HCT116 (cell line): ENCODE data around the gene FUOM. TPM values are rescaled to one million over a fixed set of nuclear protein-coding genes. Genes with fewer than 3 reads are reported as not detected.

ENCODE experiments used
- ATAC-seq: fragments of 200-7000 bp; cut with Tn5 transposase; 2 replicates; pipeline ENCODE4 v1.9.1; 2020; ENCODE audit warnings: mild to moderate bottlenecking, moderate library complexity
- BruUV-seq: library from RNA; stranded (reverse); fragments of 400-500 nt; replicated peaks from 2 replicates; lab custom pipeline; 2021; lab: Mats Ljungman, UMichigan
- CTCF ChIA-PET: fragments of 300-600 bp; sonication (Branson Sonifier 250); formaldehyde crosslinking; loops from one replicate; lab custom pipeline; 2021; ENCODE audit warnings: antibody characterized with exemption; lab: Charles Lee
- POLR2A ChIA-PET: fragments of 300-600, 350-600 bp; sonication (Branson Sonifier 250); formaldehyde crosslinking; loops from one replicate; lab custom pipeline; 2021; ENCODE audit warnings: antibody characterized with exemption; lab: Charles Lee
- RAD21 ChIA-PET, 2 experiments: fragments of 300-600 bp; sonication (Branson Sonifier 250); formaldehyde crosslinking; loops; one replicate each; lab custom pipeline; 2023; ENCODE audit warnings: low total read pairs in 2 of 2; ENCODE audit not compliant: uncharacterized antibody in 2 of 2, unreplicated experiment in 2 of 2, low non-redundant PET in 1 of 2; lab: Charles Lee
- DNase-seq: peaks from one replicate; pipeline ENCODE4 v3.0.0-alpha.2; 2010; ENCODE audit warnings: low read depth, low spot score
- H2AFZ ChIP-seq: fragments of 200-600 bp; shearing (Covaris generic), sonication (generic); 2 replicates; pipeline ENCODE4 v1.6.1; 2017; ENCODE audit warnings: low read depth, mixed run types, mixed read lengths, antibody characterized with exemption, low read length; ENCODE audit not compliant: poor library complexity, severe bottlenecking
- H3K27ac ChIP-seq: 2 replicates; pipeline ENCODE4 v1.5.1; 2012; ENCODE audit warnings: low read depth, low read length
- H3K27me3 ChIP-seq: fragments of 200-600 bp; sonication (generic); 2 replicates; pipeline ENCODE4 v1.6.1; 2016; ENCODE audit warnings: mixed run types, low read length, mixed read lengths; ENCODE audit not compliant: insufficient read depth
- H3K36me3 ChIP-seq, 2 experiments: fragments of 200-500 bp in 1 of 2; fragments of 200-600 bp in 1 of 2; sonication (Bioruptor generic) in 1 of 2; sonication (generic) in 1 of 2; 2 replicates each; pipeline versions ENCODE4 v1.5.1 to v1.6.1; 2014 to 2016; ENCODE audit warnings: low read length in 2 of 2, inconsistent platforms in 1 of 2, mixed read lengths in 1 of 2, mixed run types in 1 of 2; ENCODE audit not compliant: insufficient read depth in 2 of 2, control insufficient read depth in 1 of 2
- H3K4me1 ChIP-seq, 2 experiments: fragments of 200-600 bp in 1 of 2; sonication (generic) in 1 of 2; 2 replicates each; pipeline versions ENCODE4 v1.5.1 to v1.6.1; 2012 to 2017; ENCODE audit warnings: low read length in 2 of 2, inconsistent platforms in 1 of 2, mild to moderate bottlenecking in 1 of 2, mixed read lengths in 1 of 2, mixed run types in 1 of 2, moderate library complexity in 1 of 2; ENCODE audit not compliant: insufficient read depth in 2 of 2, control insufficient read depth in 1 of 2
- H3K4me2 ChIP-seq: fragments of 200-600 bp; sonication (generic); 2 replicates; pipeline ENCODE4 v1.6.1; 2017; ENCODE audit warnings: mixed run types, low read length, mixed read lengths
- H3K4me3 ChIP-seq, 2 experiments: fragments of 200-600 bp in 1 of 2; sonication (generic) in 1 of 2; replicated peaks in 1 of 2; 2 replicates each; pipeline ENCODE4 v1.5.1; 2011 to 2016; ENCODE audit warnings: low read length in 2 of 2, control low read depth in 1 of 2, low read depth in 1 of 2, mild to moderate bottlenecking in 1 of 2, mixed read lengths in 1 of 2, mixed run types in 1 of 2
- H3K79me2 ChIP-seq: fragments of 200-600 bp; sonication (generic); 2 replicates; pipeline ENCODE4 v1.6.1; 2017; ENCODE audit warnings: mild to moderate bottlenecking, mixed run types, low read length, moderate library complexity, mixed read lengths; ENCODE audit not compliant: insufficient read depth
- H3K9ac ChIP-seq: fragments of 200-600 bp; sonication (generic); 2 replicates; pipeline ENCODE4 v1.6.1; 2016; ENCODE audit warnings: low read length, mixed read lengths
- H3K9me2 ChIP-seq: fragments of 200-600 bp; sonication (generic), shearing (Covaris generic); 2 replicates; pipeline ENCODE4 v1.6.1; 2017; ENCODE audit warnings: mixed run types, mild to moderate bottlenecking, moderate library complexity; ENCODE audit not compliant: insufficient read depth
- H3K9me3 ChIP-seq, 2 experiments: fragments of 200-500 bp in 1 of 2; fragments of 200-600 bp in 1 of 2; sonication (Bioruptor generic) in 1 of 2; sonication (generic) in 1 of 2; 2 replicates each; pipeline ENCODE4 v1.6.1; 2014 to 2017; ENCODE audit warnings: low read length in 2 of 2, mixed read lengths in 2 of 2, inconsistent platforms in 1 of 2, low read depth in 1 of 2, mild to moderate bottlenecking in 1 of 2, mixed run types in 1 of 2, moderate library complexity in 1 of 2; ENCODE audit not compliant: control insufficient read depth in 1 of 2, insufficient read depth in 1 of 2
- H4K20me1 ChIP-seq: fragments of 200-600 bp; sonication (generic), shearing (Covaris generic); 2 replicates; pipeline ENCODE4 v1.6.1; 2017; ENCODE audit warnings: mixed run types, mild to moderate bottlenecking, moderate library complexity; ENCODE audit not compliant: insufficient read depth
- CTCF ChIP-seq, 3 experiments: fragments of 200-600 bp in 1 of 3; sonication (generic) in 1 of 3; IDR thresholded peaks in 2 of 3; conservative IDR thresholded peaks in 1 of 3; 2 replicates each; pipeline ENCODE4 v1.5.1; 2012 to 2017; ENCODE audit warnings: low read depth in 2 of 3, low read length in 2 of 3, antibody characterized with exemption in 1 of 3, borderline replicate concordance in 1 of 3, control low read depth in 1 of 3, mild to moderate bottlenecking in 1 of 3, mixed read lengths in 1 of 3, mixed run types in 1 of 3, moderate library complexity in 1 of 3; ENCODE audit not compliant: insufficient read depth in 1 of 3
- RAD21 ChIP-seq: IDR thresholded peaks from 2 replicates; pipeline ENCODE4 v1.6.1; 2012; ENCODE audit warnings: low read depth, mild to moderate bottlenecking
- SIN3A ChIP-seq: IDR thresholded peaks from 2 replicates; pipeline ENCODE4 v1.6.1; 2012; ENCODE audit warnings: low read depth
- YY1 ChIP-seq: IDR thresholded peaks from 2 replicates; pipeline ENCODE4 v1.6.1; 2011; ENCODE audit warnings: low read length, low read depth, moderate library complexity, mild to moderate bottlenecking; ENCODE audit not compliant: insufficient replicate concordance; ENCODE audit errors: extremely low read depth
- intact Hi-C: fragments of 100-400 bp; cut with micrococcal nuclease; formaldehyde crosslinking; loops from 2 replicates; pipeline ENCODE4 v1.10.0; 2022
- total RNA-seq: library from RNA; stranded (reverse); gene quantifications from one replicate; pipeline ENCODE4 v1.2.1, GENCODE V29; 2021; ENCODE audit not compliant: unreplicated experiment

FUOM gene
- total RNA-seq, 1 experiment from 2014 or later: 21.5 TPM

- H3K9ac ChIP-seq: no peak overlapping the region
- H3K4me3 ChIP-seq: peak overlapping the region in 1 of 2 experiments; percentile 26; a peak in 2 of 4 replicates
- no peaks in the 10 kb centered on the region for H3K9me2 ChIP-seq
- ChIA-PET RAD21 (interaction anchor here in 1 of 2 experiments (0.6 kb wide), 1 partner anchor 109 kb away, joined by 3 read pairs; no protein-coding TSS in a partner anchor), CTCF (interaction anchor here (1.0 to 2.3 kb wide), 7 partner anchors 11 to 191 kb away, joined by 3 to 6 read pairs (median 5); partner anchors contain the start of genes FUOM and PRAP1), POLR2A (interaction anchor here (0.7 kb wide), 1 partner anchor 21 kb away, joined by 3 read pairs; no protein-coding TSS in a partner anchor)
- H3K9me3 ChIP-seq: no peaks in the 10 kb centered on the region
- peak; percentile 91 for ATAC-seq
- H3K4me1 ChIP-seq: peaks cover 3 to 16% of the 10 kb centered on the region in 2 experiments
- H3K4me2 ChIP-seq: peak overlapping the region; percentile 61
- intact Hi-C loops: no loop called here
- H3K27ac ChIP-seq: no peak overlapping the region
- no peaks in the 10 kb centered on the region for H3K36me3 ChIP-seq
- no peak overlapping the region for H2AFZ ChIP-seq
- DNase-seq: no peak
- TF ChIP-seq RAD21 (peak; percentile 72), YY1 (no peak), SIN3A (no peak), CTCF (IDR thresholded peaks at IDR 0.05 in 2 of 3, conservative IDR thresholded peaks at IDR 0.05 in 1 of 3; ENCODE audit: borderline replicate concordance in 1 of 3, insufficient read depth in 1 of 3, low read depth in 2 of 3, low read length in 2 of 3) (peak; percentile 66 to 73 (median 70))
- no TSS peak for BruUV-seq
- no peaks in the 10 kb centered on the region for H3K79me2 ChIP-seq
- H3K27me3 ChIP-seq: no peaks in the 10 kb centered on the region
- no peaks in the 10 kb centered on the region for H4K20me1 ChIP-seq
Observed at GRCh38 chr10:133329491-133330202, 28.2 kb downstream of the FUOM start.
